Measurements from ENCODE around the gene FAM107B.
"Not testable (repeated sequence)": the region's sequence is repeated elsewhere in the genome, so short reads cannot be mapped to it uniquely, and the experiment has no call there.

Gene FAM107B

GRCh38 chr10:14731875-14732512, 42.7 kb downstream of the FAM107B start:
- no peak for DNase-seq

- DNase-seq: no peak
These were observed 46.4 kb downstream of the FAM107B start for GRCh38 chr10:14728346-14728745.

- DNase-seq: no peak
These were observed 46.8 kb downstream of the FAM107B start for GRCh38 chr10:14727924-14728323.

DNA sequence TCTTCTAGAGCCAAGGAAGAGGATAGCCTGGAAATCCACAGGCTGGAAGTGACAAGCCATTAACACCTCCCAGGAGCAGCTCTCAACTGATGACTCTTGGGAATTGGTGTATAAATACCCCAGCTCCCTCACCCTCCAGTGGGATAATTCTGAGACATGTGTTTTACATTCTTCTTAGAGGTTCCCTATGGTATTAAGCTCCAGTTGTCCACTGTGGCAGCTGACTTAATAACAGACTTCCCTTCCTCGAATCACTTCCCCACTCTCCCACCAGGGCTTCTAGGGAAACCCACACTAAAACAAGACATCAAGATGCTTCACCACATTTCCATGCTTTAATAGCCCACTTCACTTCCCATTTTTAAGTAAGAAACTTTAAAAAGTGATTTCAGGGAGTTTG, 47.2 kb downstream of the FAM107B start:
- no peak for DNase-seq

GRCh38 chr10:14724931-14725330, 49.8 kb downstream of the FAM107B start:
- DNase-seq: no peak

DNA sequence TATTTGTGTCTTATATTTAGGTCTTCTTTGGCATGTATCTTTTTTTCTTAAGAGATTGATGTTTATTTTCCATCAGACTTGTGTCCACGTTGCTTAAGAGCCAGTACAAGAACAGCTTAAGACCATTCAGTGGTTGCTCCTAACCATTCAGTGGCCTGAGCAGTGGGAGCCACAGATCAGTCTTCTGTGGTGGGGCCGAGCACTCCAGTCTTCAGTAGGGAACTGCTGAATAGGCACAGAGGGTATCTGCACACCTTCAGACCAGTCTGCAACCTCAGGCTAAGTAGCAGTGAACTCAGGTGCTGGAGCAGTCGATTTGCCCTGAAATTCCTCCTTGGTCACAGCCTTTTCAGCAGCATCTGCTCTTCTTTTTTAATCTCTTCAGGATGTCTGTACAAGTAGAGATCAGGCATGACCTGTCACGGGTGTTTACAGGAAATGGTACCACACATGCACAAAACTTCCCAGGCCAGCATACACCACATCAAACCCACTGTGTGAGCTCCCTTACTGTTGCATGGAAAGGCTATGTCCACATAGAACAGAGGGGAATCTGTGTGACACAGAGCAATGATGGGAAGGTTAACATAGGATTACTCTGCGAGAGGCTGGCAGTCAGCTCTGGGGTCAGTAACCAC, 51.5 kb downstream of the FAM107B start:
- no peak for DNase-seq

GRCh38 chr10:14717552-14717951, 57.1 kb downstream of the FAM107B start:
- no peak for DNase-seq

- no peak for DNase-seq
These were observed 61.7 kb downstream of the FAM107B start for GRCh38 chr10:14712991-14713424.

- DNase-seq: not testable (repeated sequence)
These were observed 65.4 kb downstream of the FAM107B start for GRCh38 chr10:14709344-14709743.

- no peak for DNase-seq
These were observed 67.2 kb downstream of the FAM107B start for GRCh38 chr10:14707481-14707880.

- DNase-seq: no peak
These were observed 69.0 kb downstream of the FAM107B start for GRCh38 chr10:14705548-14706230.

DNA sequence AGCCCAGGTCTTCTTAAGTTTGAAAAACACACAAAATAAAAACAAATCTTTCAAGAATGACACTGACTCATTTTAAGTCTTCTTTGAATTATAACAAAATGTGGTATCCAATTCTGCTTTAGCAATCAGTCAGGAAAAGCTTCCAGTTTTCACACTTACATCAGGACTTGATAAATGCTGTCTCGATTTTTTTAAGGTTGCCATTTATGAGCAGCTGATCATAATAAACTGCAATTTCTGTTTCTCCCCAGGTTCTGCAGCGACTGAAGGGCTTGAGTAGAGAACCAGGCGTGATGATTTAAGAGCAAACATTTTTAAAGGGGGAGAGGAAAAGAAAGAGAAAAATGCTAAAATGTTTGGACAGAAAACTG, 71.1 kb downstream of the FAM107B start:
- DNase-seq: no peak

DNA sequence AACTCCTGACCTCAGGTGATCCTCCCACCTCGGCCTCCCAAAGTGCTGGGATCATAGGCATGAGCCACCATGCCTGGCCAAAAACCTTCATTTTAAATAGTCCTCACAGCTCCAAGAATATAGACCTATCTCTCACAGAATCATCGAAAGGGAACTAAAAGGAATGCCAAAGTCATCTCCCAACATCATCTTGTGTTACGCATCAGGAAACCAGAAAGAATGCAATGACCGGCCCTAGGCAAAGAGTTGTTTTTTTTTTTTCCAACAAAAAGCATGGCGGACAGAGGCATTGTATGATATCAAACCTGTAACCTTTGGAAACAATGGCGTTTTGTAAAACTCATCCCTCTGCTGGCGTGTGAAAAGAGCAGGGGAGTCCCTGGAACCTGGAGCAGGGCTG, 73.2 kb downstream of the FAM107B start:
- DNase-seq: no peak

DNA sequence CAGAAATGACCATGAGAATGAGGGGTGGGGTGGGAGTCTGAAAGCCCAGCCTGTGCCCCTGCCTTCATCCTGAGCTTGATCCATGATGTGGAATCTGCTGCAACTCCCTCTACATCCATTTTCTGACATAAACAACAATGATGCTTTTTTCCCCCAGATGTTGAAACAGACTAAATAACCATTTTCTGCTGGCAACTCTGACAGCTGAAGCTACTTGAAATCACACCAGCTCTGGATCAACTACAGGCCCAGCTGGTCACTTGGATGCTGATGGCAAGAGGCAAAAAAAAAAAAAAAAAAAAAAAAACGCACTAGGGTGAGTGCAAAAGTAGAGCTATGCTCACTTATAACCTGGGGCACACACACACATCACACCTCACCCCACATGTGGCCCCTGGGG, 74.2 kb downstream of the FAM107B start:
- DNase-seq: no peak

GRCh38 chr10:14699482-14699881, 75.2 kb downstream of the FAM107B start:
- no peak for DNase-seq

DNA sequence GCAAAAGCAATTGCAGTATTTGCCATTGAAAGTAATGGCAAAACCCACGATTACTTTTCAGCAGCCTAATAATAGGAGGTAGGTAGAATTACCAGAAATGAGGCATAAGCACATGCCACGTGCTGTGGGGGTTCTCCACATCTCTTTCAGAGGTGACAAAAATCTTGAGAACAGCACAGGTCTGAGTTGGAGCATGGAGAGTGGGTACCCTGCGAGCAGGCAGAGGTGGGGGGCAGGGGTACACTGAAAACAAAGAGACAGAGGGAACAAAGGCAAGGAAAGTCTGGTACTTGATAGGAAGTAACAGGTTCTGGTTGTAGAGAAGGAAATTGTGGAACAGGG, 75.9 kb downstream of the FAM107B start:
- DNase-seq: no peak

- DNase-seq: no peak
These were observed 76.4 kb downstream of the FAM107B start for GRCh38 chr10:14698111-14698828.

DNA sequence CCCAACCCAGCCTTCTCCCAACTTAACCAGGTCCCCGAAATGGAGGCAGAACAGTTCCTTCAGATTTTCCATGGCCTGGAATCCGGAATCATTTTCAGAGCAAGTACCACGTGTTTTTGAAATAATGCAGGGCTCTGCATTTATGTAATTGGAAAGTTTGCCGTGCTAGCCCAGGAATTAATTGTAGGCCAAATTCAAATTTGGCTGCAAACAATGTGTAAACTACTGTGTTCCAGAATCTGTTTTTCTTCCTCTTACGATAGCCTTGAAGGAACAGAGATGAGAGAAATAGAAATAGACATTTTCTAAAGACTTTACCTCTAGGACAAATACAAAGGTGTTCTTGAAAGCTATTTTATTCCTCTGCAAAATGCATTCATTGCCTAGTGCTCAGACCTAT, 77.4 kb downstream of the FAM107B start:
- DNase-seq: no peak

DNA sequence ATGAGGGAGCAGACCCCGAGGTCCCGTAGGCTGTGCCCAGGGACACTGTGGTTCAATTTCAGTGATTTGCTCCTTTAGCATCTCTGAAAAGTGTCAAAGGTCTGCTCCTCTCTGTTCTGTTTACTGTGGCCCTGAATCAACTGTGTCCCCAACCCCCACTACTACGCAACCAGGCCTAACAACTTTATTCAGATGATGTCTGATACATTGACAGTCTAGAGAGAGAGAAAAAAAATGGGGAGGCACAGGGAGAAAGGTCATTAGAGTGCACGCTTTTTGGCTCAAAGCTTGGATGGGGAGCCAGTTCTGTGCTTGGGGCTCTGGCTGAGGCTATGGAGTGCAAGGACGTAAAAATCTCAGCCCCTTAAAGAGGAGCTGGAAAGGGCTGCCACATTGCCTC, 77.9 kb downstream of the FAM107B start:
- DNase-seq: no peak

GRCh38 chr10:14695847-14696480, 78.7 kb downstream of the FAM107B start:
- no peak for DNase-seq

GRCh38 chr10:14693891-14694290, 80.8 kb downstream of the FAM107B start:
- no peak for DNase-seq

DNA sequence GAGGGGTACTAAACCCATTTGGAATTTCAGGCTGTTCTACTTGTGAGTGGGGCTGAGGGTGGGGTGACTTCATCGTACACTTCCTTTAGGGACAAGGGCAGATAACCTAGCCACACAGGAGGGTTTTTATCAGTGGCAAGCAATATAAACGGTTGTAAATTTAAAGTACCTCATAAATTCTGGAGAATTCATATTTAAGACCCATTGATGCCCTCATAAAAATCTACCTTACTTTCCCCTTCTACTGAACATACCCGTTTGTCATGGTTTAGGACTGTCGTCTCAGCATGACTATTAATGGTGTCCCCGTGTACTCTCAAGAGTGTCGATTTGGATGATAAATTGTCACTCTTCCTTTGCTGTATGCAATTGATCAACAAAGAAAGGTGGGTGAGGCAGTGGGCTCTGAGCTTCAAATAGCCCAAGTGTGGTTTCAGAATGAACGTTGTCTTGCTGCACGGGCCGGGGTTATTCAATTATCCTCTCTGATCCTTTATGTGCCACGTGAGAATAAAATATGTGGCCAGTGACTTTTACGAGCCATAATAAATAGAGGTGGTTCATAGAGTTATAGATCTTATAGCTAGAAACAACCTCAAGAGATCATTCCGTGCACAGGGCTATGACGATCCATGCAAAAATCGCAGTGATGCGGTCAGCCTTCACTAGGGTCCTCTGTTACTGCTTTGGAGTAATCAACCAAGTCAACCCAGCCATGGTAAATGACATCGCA, 82.2 kb downstream of the FAM107B start:
- no peak for DNase-seq

DNA sequence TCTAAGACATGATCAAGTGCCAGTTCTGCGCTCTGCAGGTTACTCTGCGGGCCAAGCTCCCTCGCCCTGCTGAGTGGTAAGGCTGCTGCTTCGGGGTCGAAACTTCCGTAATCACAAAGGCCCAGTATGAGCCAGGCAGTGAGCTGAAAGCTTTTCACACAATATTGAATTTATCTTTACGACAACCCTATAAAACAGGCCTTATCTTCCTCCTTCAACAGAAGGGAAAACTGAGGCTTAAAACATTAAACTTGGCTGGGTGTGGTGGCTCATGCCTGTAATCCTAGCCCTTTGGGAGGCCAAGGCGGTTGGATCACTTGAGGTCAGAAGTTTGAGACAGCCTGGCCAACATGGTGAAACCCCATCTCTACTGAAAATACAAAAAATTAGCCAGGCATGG, 83.3 kb downstream of the FAM107B start:
- DNase-seq: no peak

All from stimulated activated CD4-positive, alpha-beta T cell treated with anti-CD3 and anti-CD28 coated beads, Interleukin-4, amount 100 ng/mL, for 1 hour (primary cell).